Stimulated activated CD8-positive, alpha-beta memory T cell treated with anti-CD3 and anti-CD28 coated beads, Interleukin-2, amount 100 ng/mL, for 1 hour (primary cell): ENCODE data around the gene MFSD1.

Source experiments
- DNase-seq, 2 donors: peaks; one replicate each; pipeline ENCODE4 v3.0.0-alpha.2; 2020; ENCODE audit warnings: low read depth in 2 of 2

The MFSD1 gene

DNA sequence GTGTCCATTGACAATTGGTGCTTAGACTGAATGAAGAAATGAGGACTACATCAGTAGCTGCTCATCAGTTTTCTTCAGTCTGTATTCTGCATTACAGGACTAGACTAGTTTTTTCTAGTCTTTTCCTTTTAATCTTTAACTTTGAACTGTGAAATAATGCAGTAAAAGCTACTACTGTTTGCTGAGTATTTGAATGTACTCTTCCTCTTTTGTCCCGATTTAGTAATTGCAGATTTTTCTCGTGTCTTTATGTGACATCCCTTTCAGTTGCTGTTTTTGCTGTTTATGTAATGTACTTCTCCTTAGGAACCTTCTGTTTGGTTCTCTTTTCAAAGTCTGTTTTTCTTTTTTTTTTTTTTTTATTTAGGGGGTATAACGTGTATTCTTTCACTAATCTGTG, 17.4 kb downstream of the MFSD1 start:
- no peak for DNase-seq

GRCh38 chr3:158820521-158820920, 18.7 kb downstream of the MFSD1 start:
- no peak for DNase-seq

- no peak for DNase-seq
Observed at GRCh38 chr3:158821847-158822246, 20.0 kb downstream of the MFSD1 start.

GRCh38 chr3:158823426-158823825, 21.6 kb downstream of the MFSD1 start:
- no peak for DNase-seq

DNA sequence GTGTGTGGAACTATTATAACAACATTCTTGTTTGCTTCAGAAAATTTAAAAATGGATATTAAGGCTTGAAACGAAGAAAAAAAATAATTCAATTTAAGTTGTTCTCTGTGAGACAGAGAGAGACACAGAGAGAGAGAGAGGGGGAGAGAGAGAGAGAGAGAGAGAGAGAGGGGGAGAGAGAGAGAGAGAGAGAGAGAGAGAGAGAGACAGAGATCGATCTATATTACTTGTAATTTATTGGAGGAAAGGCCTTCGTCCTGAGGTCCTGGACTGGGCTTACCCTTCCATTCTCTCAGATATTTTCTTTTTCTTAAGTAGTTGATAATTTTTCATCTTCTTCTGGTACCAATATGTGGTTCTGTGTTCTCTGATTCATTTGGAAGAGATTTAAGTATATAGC, 25.9 kb downstream of the MFSD1 start:
- DNase-seq = no peak

GRCh38 chr3:158830391-158830790, 28.5 kb downstream of the MFSD1 start:
- DNase-seq = no peak

- no peak for DNase-seq
Observed at GRCh38 chr3:158831861-158832260, 30.0 kb downstream of the MFSD1 start.

GRCh38 chr3:158835631-158836030, 33.8 kb downstream of the MFSD1 start:
- no peak for DNase-seq

DNA sequence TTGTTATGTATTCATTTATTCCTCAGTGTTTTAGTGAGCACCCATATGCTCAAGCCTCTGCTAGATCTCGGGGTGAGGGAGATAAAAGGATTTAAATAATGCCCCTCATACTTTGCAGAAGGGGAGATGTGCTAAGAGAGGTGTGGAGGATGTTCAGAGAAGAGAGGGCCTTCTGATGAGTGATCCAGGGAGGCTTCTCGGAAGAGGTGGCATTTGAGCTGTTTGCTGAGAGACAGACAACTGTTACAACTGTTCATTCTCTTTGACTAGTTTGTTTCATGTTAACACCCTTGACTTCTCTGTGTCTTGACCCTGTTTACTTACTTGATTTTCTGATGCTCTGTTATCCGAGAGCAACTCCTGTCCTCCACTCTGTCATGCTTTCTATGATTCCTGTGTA, 34.5 kb downstream of the MFSD1 start:
- no peak for DNase-seq

GRCh38 chr3:158837240-158837639, 35.4 kb downstream of the MFSD1 start:
- no peak for DNase-seq

GRCh38 chr3:158839966-158840365, 38.1 kb downstream of the MFSD1 start:
- DNase-seq = no peak

DNA sequence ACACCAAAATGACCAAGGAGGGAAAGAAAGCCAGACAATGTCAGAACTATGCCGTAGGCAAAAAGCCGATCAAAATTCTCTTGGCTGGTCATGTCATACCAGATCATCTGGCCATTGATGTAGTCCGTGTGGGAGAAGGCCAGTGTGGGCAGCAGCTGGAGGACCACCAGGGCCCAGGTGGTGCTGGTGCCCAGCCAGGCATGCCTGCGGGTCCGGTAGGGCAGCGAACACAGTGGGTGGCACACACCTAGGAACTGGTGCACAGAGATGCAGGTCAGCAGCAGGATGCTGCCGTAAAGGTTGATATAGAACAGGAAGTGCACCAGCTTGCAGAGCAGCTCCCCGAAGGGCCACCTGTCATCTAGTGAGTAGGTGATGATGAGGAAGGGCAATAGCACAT, 39.5 kb downstream of the MFSD1 start:
- DNase-seq = no peak

GRCh38 chr3:158842976-158843375, 41.1 kb downstream of the MFSD1 start:
- DNase-seq = no peak

- no peak for DNase-seq
Observed at GRCh38 chr3:158845765-158846350, 44.0 kb downstream of the MFSD1 start.

GRCh38 chr3:158846803-158847451, 45.1 kb downstream of the MFSD1 start:
- DNase-seq = no peak

- no peak for DNase-seq
Observed at GRCh38 chr3:158847452-158847821, 45.6 kb downstream of the MFSD1 start.

- no peak for DNase-seq
Observed at GRCh38 chr3:158847885-158848284, 46.0 kb downstream of the MFSD1 start.

DNA sequence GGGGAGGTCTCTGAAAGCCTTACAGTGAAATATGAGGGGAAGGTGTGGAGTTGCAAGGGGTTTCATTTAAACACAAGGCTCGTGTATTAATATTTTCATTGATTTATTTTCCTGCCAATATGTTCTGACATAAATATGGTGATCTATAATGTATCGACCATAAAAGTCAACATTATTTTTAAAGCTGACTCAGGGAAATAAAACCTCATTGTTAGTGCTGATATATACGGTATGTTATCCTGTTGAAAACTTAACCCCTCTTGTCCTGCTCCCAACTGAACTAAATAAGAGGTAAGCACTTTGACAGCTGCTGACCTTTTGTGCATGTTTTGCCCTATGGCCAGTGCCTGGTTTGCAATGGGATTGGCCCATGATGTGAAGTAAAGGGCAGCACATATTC, 47.9 kb downstream of the MFSD1 start:
- DNase-seq = no peak

- no peak for DNase-seq
Observed at GRCh38 chr3:158859362-158859761, 57.5 kb downstream of the MFSD1 start.

GRCh38 chr3:158863247-158863646, 61.4 kb downstream of the MFSD1 start:
- DNase-seq = no peak

- DNase-seq = no peak
Observed at GRCh38 chr3:158864492-158864891, 62.6 kb downstream of the MFSD1 start.

DNA sequence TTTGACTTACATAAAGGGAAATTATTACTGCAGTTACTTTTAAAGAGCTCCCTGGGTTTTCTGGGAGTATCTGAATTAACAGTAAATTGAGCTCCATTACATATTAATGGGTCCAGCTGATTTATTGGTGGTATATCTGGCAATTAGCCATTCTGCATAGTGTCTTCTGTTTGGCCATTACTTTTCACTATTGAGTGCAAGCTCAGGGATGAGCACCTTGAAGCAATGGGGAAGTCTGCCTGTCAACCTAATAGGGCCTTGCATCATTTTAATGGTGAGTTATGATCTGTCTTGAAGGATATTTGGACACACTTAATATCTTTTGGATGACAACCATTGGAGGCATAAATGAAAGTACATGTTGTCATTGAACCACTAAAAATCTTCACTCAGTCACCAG, 73.8 kb downstream of the MFSD1 start:
- DNase-seq = no peak
